ENCODE results near the gene ZBTB18. TPM values are rescaled to one million over a fixed set of nuclear protein-coding genes. Genes with fewer than 3 reads are reported as not detected.

Gene ZBTB18
- total and polyA plus RNA-seq, 2 donors (not counting 1 experiment from before 2014, with no cell fraction given) = 10.3 to 12.6 TPM

DNA sequence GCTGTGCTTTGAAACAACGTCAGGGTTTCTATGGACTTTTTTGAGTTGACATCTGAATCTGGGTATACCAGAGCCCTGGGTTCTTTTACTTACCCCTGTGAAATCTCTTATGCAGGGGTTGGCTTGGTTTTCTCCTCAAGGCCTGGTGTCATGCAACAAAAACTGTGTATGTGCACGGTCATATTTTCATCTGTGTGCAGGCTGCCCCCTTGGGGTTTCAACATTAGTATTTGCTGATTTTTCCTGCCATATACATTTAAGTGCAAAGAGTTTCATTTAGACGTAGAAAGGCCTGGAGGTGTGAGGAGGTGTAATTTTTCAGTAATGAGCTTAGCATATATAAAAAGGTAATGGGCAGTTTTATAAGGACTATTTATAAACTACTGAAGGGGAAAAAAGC lies 22.0 kb upstream of the ZBTB18 start:
- H3K27me3 ChIP-seq (ENCODE audit: control insufficient read depth, insufficient read depth, low read length) = peaks cover 2% of the 10 kb centered on the region
- no peak overlapping the region for H3K9ac ChIP-seq (ENCODE audit: insufficient read depth, low read length)
- no peak overlapping the region for H2AFZ ChIP-seq (ENCODE audit: low read length)
- H3K27ac ChIP-seq (ENCODE audit: insufficient read depth, low read length) = no peak overlapping the region
- no peak overlapping the region for H3K4me2 ChIP-seq (ENCODE audit: extremely low read depth, insufficient read depth, low read length)
- H4K20me1 ChIP-seq (ENCODE audit: control insufficient read depth, extremely low read depth, insufficient read depth, low read length) = no peaks in the 10 kb centered on the region
- H3K9me3 ChIP-seq (ENCODE audit: control insufficient read depth, insufficient read depth, low read depth, low read length) = no peaks in the 10 kb centered on the region
- H3K4me3 ChIP-seq (replicated peaks in 1 of 4; ENCODE audit: control extremely low read depth in 1 of 4, insufficient read depth in 1 of 4, low read depth in 3 of 4, low read length in 4 of 4) = no peak overlapping the region
- no peak for DNase-seq (ENCODE audit: low read depth in 2 of 2)
- H3K36me3 ChIP-seq (ENCODE audit: control insufficient read depth, insufficient read depth, low read length) = no peaks in the 10 kb centered on the region
- H3K79me2 ChIP-seq (ENCODE audit: control insufficient read depth, insufficient read depth, low read length) = no peaks in the 10 kb centered on the region
- TF ChIP-seq, protein P1, sequence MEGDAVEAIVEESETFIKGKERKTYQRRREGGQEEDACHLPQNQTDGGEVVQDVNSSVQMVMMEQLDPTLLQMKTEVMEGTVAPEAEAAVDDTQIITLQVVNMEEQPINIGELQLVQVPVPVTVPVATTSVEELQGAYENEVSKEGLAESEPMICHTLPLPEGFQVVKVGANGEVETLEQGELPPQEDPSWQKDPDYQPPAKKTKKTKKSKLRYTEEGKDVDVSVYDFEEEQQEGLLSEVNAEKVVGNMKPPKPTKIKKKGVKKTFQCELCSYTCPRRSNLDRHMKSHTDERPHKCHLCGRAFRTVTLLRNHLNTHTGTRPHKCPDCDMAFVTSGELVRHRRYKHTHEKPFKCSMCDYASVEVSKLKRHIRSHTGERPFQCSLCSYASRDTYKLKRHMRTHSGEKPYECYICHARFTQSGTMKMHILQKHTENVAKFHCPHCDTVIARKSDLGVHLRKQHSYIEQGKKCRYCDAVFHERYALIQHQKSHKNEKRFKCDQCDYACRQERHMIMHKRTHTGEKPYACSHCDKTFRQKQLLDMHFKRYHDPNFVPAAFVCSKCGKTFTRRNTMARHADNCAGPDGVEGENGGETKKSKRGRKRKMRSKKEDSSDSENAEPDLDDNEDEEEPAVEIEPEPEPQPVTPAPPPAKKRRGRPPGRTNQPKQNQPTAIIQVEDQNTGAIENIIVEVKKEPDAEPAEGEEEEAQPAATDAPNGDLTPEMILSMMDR (conservative IDR thresholded peaks at IDR 0.05 in 1 of 2, IDR thresholded peaks at IDR 0.05 in 1 of 2; ENCODE audit: low read depth in 1 of 2, low read length in 2 of 2) = peak in 1 of 2 donors; percentile 12
- no peak for TF ChIP-seq EZH2 (IDR thresholded peaks at IDR 0.05; ENCODE audit: low read length, missing control alignments)
- H3K4me1 ChIP-seq (ENCODE audit: control insufficient read depth, extremely low read depth, insufficient read depth, low read length) = no peaks in the 10 kb centered on the region

DNA sequence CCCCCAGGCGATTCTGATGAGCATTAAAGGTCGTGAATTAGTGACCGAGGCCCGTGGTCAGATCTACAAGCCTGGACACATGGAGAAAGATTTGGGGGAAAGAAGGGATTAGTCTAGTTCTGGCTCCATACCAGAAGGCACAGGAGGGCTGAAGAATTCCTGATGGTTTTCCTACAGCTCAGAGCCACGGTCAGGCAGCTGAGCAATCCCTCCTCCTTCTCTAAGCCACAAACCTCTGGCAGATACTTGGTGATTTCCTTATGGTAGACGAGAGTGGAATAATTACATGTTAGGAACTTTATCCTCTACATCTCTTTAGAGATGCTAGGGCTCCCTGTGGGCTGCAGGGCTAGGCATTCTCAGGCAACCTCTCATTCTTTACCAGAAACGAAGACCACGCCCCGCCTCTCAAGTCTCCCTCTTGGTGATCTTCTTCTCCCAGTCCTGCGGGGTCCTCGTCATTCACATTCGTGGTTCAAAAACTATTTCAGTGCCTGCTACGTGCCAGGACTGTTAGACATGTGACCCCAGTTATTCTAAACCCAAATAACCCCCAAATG lies 20.5 kb upstream of the ZBTB18 start:
- peak in 1 of 2 donors; percentile 17 for DNase-seq (ENCODE audit: low read depth in 2 of 2)
- TF ChIP-seq EZH2 (IDR thresholded peaks at IDR 0.05; ENCODE audit: low read length, missing control alignments) = no peak

GRCh38 chr1:244035358-244035757 lies 15.7 kb upstream of the ZBTB18 start:
- DNase-seq (ENCODE audit: low read depth in 2 of 2) = no peak
- H3K36me3 ChIP-seq (ENCODE audit: control insufficient read depth, insufficient read depth, low read length) = no peaks in the 10 kb centered on the region
- H3K9me3 ChIP-seq (ENCODE audit: control insufficient read depth, insufficient read depth, low read depth, low read length) = no peaks in the 10 kb centered on the region
- no peak overlapping the region for H3K9ac ChIP-seq (ENCODE audit: insufficient read depth, low read length)
- TF ChIP-seq, protein P1 (conservative IDR thresholded peaks at IDR 0.05 in 1 of 2, IDR thresholded peaks at IDR 0.05 in 1 of 2; ENCODE audit: low read depth in 1 of 2, low read length in 2 of 2) = no peak
- no peak for TF ChIP-seq EZH2 (IDR thresholded peaks at IDR 0.05; ENCODE audit: low read length, missing control alignments)
- no peak overlapping the region for H3K4me3 ChIP-seq (replicated peaks in 1 of 4; ENCODE audit: control extremely low read depth in 1 of 4, insufficient read depth in 1 of 4, low read depth in 3 of 4, low read length in 4 of 4)
- no peaks in the 10 kb centered on the region for H3K4me1 ChIP-seq (ENCODE audit: control insufficient read depth, extremely low read depth, insufficient read depth, low read length)
- no peaks in the 10 kb centered on the region for H4K20me1 ChIP-seq (ENCODE audit: control insufficient read depth, extremely low read depth, insufficient read depth, low read length)
- H3K27me3 ChIP-seq (ENCODE audit: control insufficient read depth, insufficient read depth, low read length) = no peaks in the 10 kb centered on the region
- H3K4me2 ChIP-seq (ENCODE audit: extremely low read depth, insufficient read depth, low read length) = no peak overlapping the region
- no peak overlapping the region for H3K27ac ChIP-seq (ENCODE audit: insufficient read depth, low read length)
- no peak overlapping the region for H2AFZ ChIP-seq (ENCODE audit: low read length)
- no peaks in the 10 kb centered on the region for H3K79me2 ChIP-seq (ENCODE audit: control insufficient read depth, insufficient read depth, low read length)

More for the DNA sequence above, 20.5 kb upstream of the ZBTB18 start:
- no peaks in the 10 kb centered on the region for H3K36me3 ChIP-seq (ENCODE audit: control insufficient read depth, insufficient read depth, low read length)
- H4K20me1 ChIP-seq (ENCODE audit: control insufficient read depth, extremely low read depth, insufficient read depth, low read length) = no peaks in the 10 kb centered on the region
- H3K9me3 ChIP-seq (ENCODE audit: control insufficient read depth, insufficient read depth, low read depth, low read length) = no peaks in the 10 kb centered on the region
- H3K79me2 ChIP-seq (ENCODE audit: control insufficient read depth, insufficient read depth, low read length) = no peaks in the 10 kb centered on the region
- no peaks in the 10 kb centered on the region for H3K27me3 ChIP-seq (ENCODE audit: control insufficient read depth, insufficient read depth, low read length)
- no peaks in the 10 kb centered on the region for H3K4me1 ChIP-seq (ENCODE audit: control insufficient read depth, extremely low read depth, insufficient read depth, low read length)
- no peak overlapping the region for H3K4me2 ChIP-seq (ENCODE audit: extremely low read depth, insufficient read depth, low read length)
- no peak overlapping the region for H3K27ac ChIP-seq (ENCODE audit: insufficient read depth, low read length)
- H3K9ac ChIP-seq (ENCODE audit: insufficient read depth, low read length) = no peak overlapping the region
- H2AFZ ChIP-seq (ENCODE audit: low read length) = no peak overlapping the region
- H3K4me3 ChIP-seq (replicated peaks in 1 of 4; ENCODE audit: control extremely low read depth in 1 of 4, insufficient read depth in 1 of 4, low read depth in 3 of 4, low read length in 4 of 4) = no peak overlapping the region
